Posterior vena cava (tissue), 2 donors: ENCODE data around the gene SLC45A1. TPM values are rescaled to one million over a fixed set of nuclear protein-coding genes. Genes with fewer than 3 reads are reported as not detected.
"Not testable (repeated sequence)": the region's sequence is repeated elsewhere in the genome, so short reads cannot be mapped to it uniquely, and the experiment has no call there.

Source experiments
- DNase-seq: peaks from one replicate; pipeline ENCODE4 v3.0.0-alpha.2; 2020; ENCODE audit warnings: low spot score
- intact Hi-C, 2 donors: fragments of 100-400 bp; cut with DNase I; formaldehyde crosslinking; loops; one replicate each; pipeline versions ENCODE4 v1.14.1 to v1.14.2; 2022 to 2023
- total RNA-seq, 2 donors: library from RNA; stranded (reverse); fragmentation: NEBNext Ultra II Directional; extraction: Animal tissue kit (Norgen Biotek cat#: 25700); gene quantifications; one replicate each; pipeline ENCODE4 v1.2.1, GENCODE V29; 2021
- donor health status: DM: yes; HTN: yes; CAD: no.
- donor health status: DM: yes; HTN: yes; CAD: no.

SLC45A1 gene
- total RNA-seq, 2 donors from 2014 or later = 3.6 to 5.6 TPM

GRCh38 chr1:8374356-8374755, 56.4 kb downstream of the SLC45A1 start:
- DNase-seq = peak; percentile 57
- intact Hi-C loops = loop anchor here in 1 of 2 donors (5.0 kb wide), 1 partner anchor 33 kb away; no protein-coding TSS in a partner anchor

DNA sequence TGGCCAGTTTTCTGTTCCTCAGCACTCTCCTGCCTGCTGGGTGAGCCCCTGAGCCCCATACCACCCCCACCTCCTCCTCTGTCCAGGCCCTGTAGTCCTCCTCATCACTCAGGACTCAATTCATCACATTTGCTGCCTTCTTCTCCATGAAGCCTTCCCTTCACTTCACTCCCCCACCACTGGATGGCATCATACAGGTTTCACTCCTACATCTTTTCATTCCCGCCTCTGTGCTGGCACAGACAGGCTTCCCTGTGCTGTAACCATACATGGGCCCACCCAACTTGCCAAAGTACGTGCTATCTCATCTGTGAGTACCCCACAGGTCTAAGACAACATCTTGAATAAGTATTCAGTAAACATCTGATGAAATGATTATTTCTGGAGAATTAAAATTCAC, 56.9 kb downstream of the SLC45A1 start:
- intact Hi-C loops = loop anchor here in 1 of 2 donors (5.0 kb wide), 1 partner anchor 32 kb away; no protein-coding TSS in a partner anchor
- DNase-seq = no peak

GRCh38 chr1:8376358-8376840, 58.5 kb downstream of the SLC45A1 start:
- intact Hi-C loops = no loop called here

DNA sequence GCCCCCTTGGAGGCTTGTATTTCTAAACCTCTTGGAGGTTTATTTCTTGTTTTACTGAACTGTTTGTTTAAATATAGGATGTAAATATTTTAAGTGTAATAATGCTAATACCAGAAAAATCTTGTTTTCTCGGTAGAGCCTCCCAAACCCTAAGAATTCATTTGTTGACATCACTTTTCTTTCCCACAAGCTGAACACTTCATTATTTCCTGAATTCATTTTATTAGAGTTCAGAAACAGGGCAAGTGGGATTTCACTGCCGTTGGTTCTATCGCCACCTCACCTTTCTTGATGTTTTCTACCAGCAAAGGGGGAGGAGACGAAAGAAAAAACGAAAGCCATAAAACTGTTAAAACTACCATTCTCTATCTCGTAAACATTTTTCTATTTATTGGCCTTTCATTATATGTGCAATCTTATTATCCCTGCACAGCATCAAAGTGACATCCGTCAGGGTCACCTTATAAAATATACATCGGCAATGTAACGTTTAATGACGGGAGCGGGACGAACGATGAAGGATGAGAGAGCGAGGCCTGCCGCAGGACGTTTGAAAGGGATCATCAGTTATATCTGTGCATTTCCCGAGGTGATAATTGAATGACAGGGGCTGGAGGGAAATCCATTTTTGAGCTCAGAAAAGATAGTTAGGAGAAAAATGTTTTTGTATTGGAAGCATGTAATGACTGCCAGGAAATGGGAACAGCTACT, 59.5 kb downstream of the SLC45A1 start:
- DNase-seq = no peak
- intact Hi-C loops = no loop called here

More at GRCh38 chr1:8376358-8376840, 58.5 kb downstream of the SLC45A1 start:
- no peak for DNase-seq

DNA sequence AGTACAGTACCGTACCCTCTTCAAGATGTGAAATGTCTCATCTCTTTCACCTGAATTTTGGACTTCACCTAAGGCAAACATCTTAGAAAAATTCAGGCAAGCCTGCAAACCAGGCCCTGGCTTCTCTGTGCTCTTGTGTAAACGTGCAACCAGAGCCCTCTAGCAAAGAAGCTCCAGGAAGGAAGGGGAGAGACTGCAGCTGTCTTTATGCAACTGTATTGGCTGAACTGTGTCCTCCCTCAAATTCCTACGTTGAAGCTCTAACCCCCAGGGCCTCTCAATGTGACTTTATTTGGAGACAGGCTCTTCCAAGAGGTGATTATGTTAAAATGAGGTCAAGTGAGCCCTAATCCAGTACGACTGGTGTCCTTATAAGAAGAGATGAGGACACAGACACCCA, 60.3 kb downstream of the SLC45A1 start:
- no peak for DNase-seq
- intact Hi-C loops = no loop called here

GRCh38 chr1:8378981-8379470, 61.1 kb downstream of the SLC45A1 start:
- peak; percentile 73 for DNase-seq
- intact Hi-C loops = no loop called here

DNA sequence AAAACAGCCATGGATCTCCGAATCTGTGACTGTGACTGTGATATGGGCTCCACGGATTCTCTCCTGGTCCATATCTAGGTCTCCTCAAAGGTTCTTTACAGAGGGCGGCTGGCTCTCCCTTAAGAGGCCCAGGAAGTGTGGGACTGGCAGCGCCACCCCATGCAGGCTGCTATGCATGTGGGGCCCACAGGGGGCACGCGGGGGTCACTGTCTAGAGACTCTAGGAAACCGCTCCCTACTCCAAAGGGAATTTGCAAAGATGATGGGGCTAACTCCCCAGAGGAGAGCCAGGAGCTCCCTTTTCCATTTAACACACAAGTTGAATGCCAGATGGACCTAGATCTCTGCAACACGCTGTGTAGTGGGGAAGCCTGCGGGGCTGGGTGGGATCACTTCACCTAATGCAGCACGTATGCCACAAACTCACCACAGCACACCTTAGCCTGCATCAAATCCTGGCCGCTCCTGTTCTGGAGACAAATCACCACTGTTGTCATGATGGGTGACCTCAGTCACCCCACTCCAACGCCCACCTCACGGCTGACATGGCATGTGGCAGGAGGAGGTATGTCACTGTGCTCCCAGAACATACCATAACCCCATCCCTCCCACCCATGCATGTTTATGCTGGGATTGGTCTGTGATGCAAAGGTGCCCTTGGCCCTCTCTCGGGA, 61.7 kb downstream of the SLC45A1 start:
- intact Hi-C loops = no loop called here

DNA sequence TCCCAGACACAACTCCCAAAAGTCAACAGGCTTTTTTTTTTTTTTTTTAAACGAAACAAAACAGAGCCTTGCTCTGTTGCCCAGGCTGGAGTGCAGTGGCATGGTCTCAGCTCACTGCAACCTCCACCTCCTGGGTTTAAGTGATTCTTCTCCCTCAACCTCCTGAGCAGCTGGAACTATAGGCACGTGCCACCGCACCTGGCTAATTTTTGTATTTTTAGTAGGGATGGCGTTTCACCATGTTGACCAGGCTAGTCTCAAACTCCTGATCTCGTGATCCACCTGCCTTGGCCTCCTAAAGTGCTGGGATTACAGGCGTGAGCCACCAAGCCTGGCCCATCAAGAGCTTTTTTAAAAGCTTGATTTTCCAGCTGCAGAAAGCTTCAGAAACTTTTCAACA, 62.4 kb downstream of the SLC45A1 start:
- DNase-seq, intact Hi-C loops: not testable (repeated sequence)

More for the DNA sequence above, 61.7 kb downstream of the SLC45A1 start:
- peak; percentile 51 for DNase-seq

DNA sequence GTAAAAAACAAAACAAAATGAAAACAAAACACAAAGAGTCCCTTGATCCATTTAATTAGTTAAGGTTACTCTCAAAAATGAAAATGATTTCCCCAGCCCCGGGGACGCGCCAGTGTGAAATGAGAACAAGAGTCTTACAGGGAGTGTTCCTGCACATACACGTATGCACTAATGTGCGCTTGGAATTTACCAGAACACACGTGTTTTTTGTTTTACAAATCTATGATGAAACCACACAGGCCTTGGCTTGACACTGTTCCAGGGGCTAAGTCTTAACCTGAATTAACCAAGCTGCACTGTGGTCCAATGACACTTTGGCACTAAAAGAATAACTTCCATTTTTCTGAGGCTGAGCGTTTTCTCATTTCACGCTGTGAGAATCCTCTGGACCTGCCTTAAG, 63.7 kb downstream of the SLC45A1 start:
- no peak for DNase-seq
- intact Hi-C loops = no loop called here

GRCh38 chr1:8382051-8382505, 64.2 kb downstream of the SLC45A1 start:
- intact Hi-C loops = no loop called here
- no peak for DNase-seq

DNA sequence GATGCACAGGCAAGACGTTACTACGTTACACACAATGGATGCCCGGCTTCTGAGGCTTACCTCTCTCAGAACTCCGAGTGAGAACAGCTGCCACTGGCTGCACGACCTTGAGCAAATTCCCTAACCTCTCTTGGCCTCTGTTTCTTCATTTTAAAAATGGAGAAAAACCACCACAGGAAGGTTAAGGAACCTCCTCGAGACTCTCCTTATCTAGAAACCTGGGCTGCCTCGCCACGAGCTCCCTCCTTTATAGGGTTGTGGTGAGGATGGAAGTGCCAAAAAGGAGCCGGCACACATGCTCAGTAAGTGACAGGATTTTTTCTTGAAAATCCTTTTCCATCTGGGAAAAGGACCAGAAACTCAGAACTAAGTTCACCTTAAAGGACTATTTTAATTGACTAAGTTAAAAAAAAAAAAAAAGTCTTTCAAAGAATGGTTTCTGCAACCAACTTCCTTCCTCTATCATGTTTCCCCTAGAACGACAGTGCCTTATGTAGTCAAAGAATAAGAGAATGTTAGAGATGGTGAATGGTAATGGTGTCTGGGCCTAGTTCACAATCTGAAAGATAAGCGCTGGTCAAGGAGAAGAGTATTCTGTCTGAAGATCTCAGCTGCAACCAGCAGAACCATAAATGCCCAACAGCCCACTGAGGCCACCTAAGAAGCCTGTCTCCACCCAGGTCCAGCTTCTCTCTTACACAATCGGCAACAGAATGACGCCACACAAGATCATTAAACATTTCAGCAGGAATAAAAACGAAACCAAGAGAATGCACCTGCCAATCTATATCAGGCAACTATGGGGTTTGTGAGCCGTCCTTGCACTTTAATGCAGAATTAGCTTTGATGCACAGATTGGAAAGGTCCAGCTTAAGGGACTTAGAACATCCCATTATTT, 64.9 kb downstream of the SLC45A1 start:
- DNase-seq = no peak
- intact Hi-C loops = no loop called here

DNA sequence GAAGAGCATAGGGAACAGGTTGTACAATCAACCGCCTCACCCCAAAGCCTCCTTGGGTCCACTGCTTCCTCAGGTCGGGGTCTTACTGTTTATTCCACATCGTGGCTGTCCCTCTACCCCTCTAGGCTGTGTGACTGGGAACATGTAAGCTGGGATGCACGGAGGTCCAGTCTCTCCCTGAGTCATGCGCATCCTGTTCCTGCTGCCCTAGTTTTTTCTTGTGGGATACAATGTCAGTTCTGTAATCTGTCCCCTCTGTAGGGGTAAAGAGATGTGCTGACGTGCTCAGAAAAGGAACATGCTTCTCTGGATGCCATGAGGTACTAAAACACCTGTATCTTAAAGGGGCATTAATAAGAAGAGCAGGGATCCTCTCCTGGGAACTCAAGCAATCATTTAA, 66.2 kb downstream of the SLC45A1 start:
- DNase-seq = no peak
- intact Hi-C loops = no loop called here

DNA sequence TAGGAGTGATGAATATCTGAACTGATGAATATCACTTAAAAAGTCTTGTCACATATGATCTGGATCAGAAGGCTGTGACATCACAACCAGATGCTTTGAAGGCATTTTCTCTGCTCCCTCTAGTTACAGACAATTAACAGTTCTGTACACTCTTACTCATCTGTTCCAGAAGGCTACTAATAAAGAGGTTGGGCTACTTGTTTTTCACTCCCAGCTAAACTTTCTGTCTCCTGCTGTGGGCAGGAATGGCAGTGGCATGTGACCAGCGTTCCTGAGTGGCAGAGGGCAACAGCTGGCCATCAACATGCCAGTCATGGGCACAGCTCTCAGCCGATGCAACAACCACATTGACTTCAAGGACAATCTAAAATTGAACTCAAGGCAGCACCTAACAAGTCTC, 66.7 kb downstream of the SLC45A1 start:
- DNase-seq = no peak
- intact Hi-C loops = no loop called here

- no peak for DNase-seq
- intact Hi-C loops = no loop called here
Measured at GRCh38 chr1:8386247-8386646, 68.3 kb downstream of the SLC45A1 start.

- no peak for DNase-seq
- intact Hi-C loops = no loop called here
Measured at GRCh38 chr1:8388732-8389562, 71.0 kb downstream of the SLC45A1 start.

- DNase-seq = no peak
- intact Hi-C loops = no loop called here
Measured at GRCh38 chr1:8389958-8390535, 72.1 kb downstream of the SLC45A1 start.

GRCh38 chr1:8390707-8391106, 72.8 kb downstream of the SLC45A1 start:
- DNase-seq = no peak
- intact Hi-C loops = no loop called here

DNA sequence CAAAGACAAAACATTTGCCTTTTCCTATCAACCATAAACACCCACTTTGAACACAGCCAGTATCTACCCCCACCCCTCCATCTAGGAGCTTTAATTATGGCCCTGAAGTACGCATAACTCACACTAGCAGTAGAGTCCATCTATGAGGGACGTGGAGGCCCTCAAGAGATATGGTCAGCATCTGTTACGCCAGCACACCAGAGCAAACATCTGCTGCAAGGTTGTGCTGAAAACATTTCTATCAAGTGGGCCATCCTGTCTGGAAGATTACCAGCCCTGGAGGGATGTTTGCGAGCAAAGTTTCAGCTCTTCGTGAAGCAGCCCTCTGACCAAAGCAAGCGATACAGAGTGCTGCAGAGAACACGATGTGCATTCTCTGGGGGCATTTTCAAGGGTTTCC, 74.6 kb downstream of the SLC45A1 start:
- no peak for DNase-seq
- intact Hi-C loops = no loop called here
